ENCODE results near the gene MDP1. TPM values are rescaled to one million over a fixed set of nuclear protein-coding genes. Genes with fewer than 3 reads are reported as not detected.
A peak's percentile ranks its signal among the peaks of the same experiment; 100 is the strongest.

Gene MDP1
- total and polyA plus RNA-seq, 10 of the 15 experiments (the other 5 are each of a cell fraction or from before 2014, with no cell fraction given): 10.4 to 45.8 (median 23.5) TPM

- no peak for TF ChIP-seq NRF1 (conservative IDR thresholded peaks at IDR 0.05; ENCODE audit: low read depth, low read length)
- TF ChIP-seq HDAC2 (IDR thresholded peaks at IDR 0.05): no peak
- TF ChIP-seq HDGF (IDR thresholded peaks at IDR 0.05): peak; percentile 25; the same call in 1 of the 2 replicates
- TF ChIP-seq E2F8 (IDR thresholded peaks at IDR 0.05; ENCODE audit: low read depth, partially characterized antibody): peak; percentile 55
- TF ChIP-seq SMARCA5 (IDR thresholded peaks at IDR 0.05): no peak
- TF ChIP-seq RUNX3 (IDR thresholded peaks at IDR 0.05; ENCODE audit: low read length): 0 out of 2 replicates have a peak, but pooled peaks have one; percentile 16
- TF ChIP-seq E4F1 (IDR thresholded peaks at IDR 0.05; ENCODE audit: borderline replicate concordance, partially characterized antibody): peak; percentile 69
- peak; percentile 91 for TF ChIP-seq ZBTB40 (IDR thresholded peaks at IDR 0.05; ENCODE audit: borderline replicate concordance)
Observed at GRCh38 chr14:24232645-24233537, 17.0 kb upstream of the MDP1 start, which contains the start of gene GMPR2 (continued).

Measured in GM12878 (cell line).